Motor neuron (in vitro differentiated cells): ENCODE measurements around the gene PCSK6. TPM values are rescaled to one million over a fixed set of nuclear protein-coding genes. Genes with fewer than 3 reads are reported as not detected.

Experiments
- ATAC-seq, 8 experiments: fragments of 200-7000 bp; cut with Tn5 transposase; replicated peaks in 6 of 8; 2 replicates each; pipeline ENCODE4 v1.8.0; 2021; ENCODE audit warnings: mild to moderate bottlenecking in 8 of 8, moderate library complexity in 8 of 8
- H3K27ac ChIP-seq, 2 donors: fragments of 250-450 bp; sonication (Bioruptor Pico); 2 replicates each; pipeline ENCODE4 v1.9.0; 2021; ENCODE audit warnings: antibody characterized with exemption in 2 of 2, mild to moderate bottlenecking in 2 of 2, moderate library complexity in 1 of 2
- H3K4me1 ChIP-seq, 2 donors: fragments of 250-450 bp; sonication (Bioruptor Pico); replicated peaks in 1 of 2; 2 replicates each; pipeline ENCODE4 v1.6.1; 2021; ENCODE audit warnings: antibody characterized with exemption in 2 of 2, mild to moderate bottlenecking in 2 of 2, moderate library complexity in 1 of 2
- H3K4me3 ChIP-seq, 5 donors: fragments of 250-450 bp; sonication (Bioruptor Pico); 2 replicates each; pipeline ENCODE4 v1.9.0; 2021; ENCODE audit warnings: antibody characterized with exemption in 5 of 5, mild to moderate bottlenecking in 5 of 5, moderate library complexity in 4 of 5
- WGBS, 10 experiments: fragments of 450-650 bp; shearing (Covaris generic); methylation state at CpG; one replicate each; pipeline ENCODE4 v1.0.0; 2022; 5-methylcytosine and 5-hydroxymethylcytosine counted together
- in situ Hi-C, 9 experiments: fragments of 400-800 bp; cut with MboI; loops; one replicate each; pipeline ENCODE4 v1.15.0; 2021; ENCODE audit warnings: low sequenced_read_pairs in 9 of 9, low pct_unique_long_range_greater_than_20kb in 2 of 9; ENCODE audit not compliant: unreplicated experiment in 9 of 9
- total RNA-seq, 8 experiments: library from RNA; unstranded; fragments of 300-600 nt; gene quantifications; 2 replicates each; pipeline versions ENCODE4 v1.2.3 to v1.2.4, GENCODE V29; 2022

PCSK6 gene
- total RNA-seq, 8 experiments from 2014 or later: 1.5 to 9.9 (median 3.7) TPM

GRCh38 chr15:101323793-101324523 is 165.5 kb downstream of the PCSK6 start:
- Histone ChIP-seq H3K27ac (no peak overlapping the region), H3K4me3 (no peak overlapping the region), H3K4me1 (peaks cover 0 to 6% of the 10 kb centered on the region in 2 donors)
- in situ Hi-C loops: loop anchor here in 1 of 9 experiments (25.0 kb wide), 1 partner anchor 163 kb away; the partner anchor contains the start of gene PCSK6
- ATAC-seq: no peak
- WGBS, 10 experiments: 27 to 100% (median 86%) methylated on average over 1 to 8 of the region's 21 CpGs; no CpG with 5 or more reads in 2 of the 10 experiments

GRCh38 chr15:101322854-101323477 is 166.5 kb downstream of the PCSK6 start:
- H3K4me3 ChIP-seq: no peak overlapping the region
- no peak for ATAC-seq
- peaks cover 0 to 10% of the 10 kb centered on the region in 2 donors for H3K4me1 ChIP-seq
- in situ Hi-C loops: loop anchor here in 1 of 9 experiments (25.0 kb wide), 1 partner anchor 164 kb away; the partner anchor contains the start of gene PCSK6
- no peak overlapping the region for H3K27ac ChIP-seq
- 60 to 100% (median 93%) methylated on average over 1 to 7 of the region's 17 CpGs; no CpG with 5 or more reads in 4 of the 10 experiments for WGBS, 10 experiments

GRCh38 chr15:101322016-101322695 is 167.4 kb downstream of the PCSK6 start:
- 50 to 95% (median 82%) methylated on average over 2 to 20 of the region's 21 CpGs for WGBS, 10 experiments
- H3K27ac ChIP-seq: no peak overlapping the region
- H3K4me1 ChIP-seq: peaks cover 0 to 10% of the 10 kb centered on the region in 2 donors
- ATAC-seq: no peak
- no peak overlapping the region for H3K4me3 ChIP-seq
- in situ Hi-C loops: loop anchor here in 1 of 9 experiments (25.0 kb wide), 1 partner anchor 165 kb away; the partner anchor contains the start of gene PCSK6

GRCh38 chr15:101320501-101321052 is 168.9 kb downstream of the PCSK6 start:
- 20 to 68% (median 50%) methylated on average over 2 to 14 of the region's 21 CpGs; no CpG with 5 or more reads in 4 of the 10 experiments for WGBS, 10 experiments
- peak in 1 of 8 experiments; percentile 88 for ATAC-seq
- in situ Hi-C loops: loop anchor here in 1 of 9 experiments (25.0 kb wide), 1 partner anchor 167 kb away; the partner anchor contains the start of gene PCSK6
- Histone ChIP-seq H3K27ac (no peak overlapping the region), H3K4me1 (peaks cover 0 to 10% of the 10 kb centered on the region in 2 donors), H3K4me3 (no peak overlapping the region)

GRCh38 chr15:101318839-101319238 is 170.7 kb downstream of the PCSK6 start:
- H3K4me3 ChIP-seq: no peak overlapping the region
- peaks cover 0 to 10% of the 10 kb centered on the region in 2 donors for H3K4me1 ChIP-seq
- ATAC-seq: no peak
- H3K27ac ChIP-seq: no peak overlapping the region
- 8 to 53% (median 42%) methylated on average over 2 to 7 of the region's 7 CpGs; no CpG with 5 or more reads in 6 of the 10 experiments for WGBS, 10 experiments
- in situ Hi-C loops: loop anchor here in 1 of 9 experiments (25.0 kb wide), 1 partner anchor 168 kb away; the partner anchor contains the start of gene PCSK6

GRCh38 chr15:101318147-101318819 is 171.2 kb downstream of the PCSK6 start:
- no peak for ATAC-seq
- 36 to 95% (median 71%) methylated on average over 4 to 15 of the region's 20 CpGs; no CpG with 5 or more reads in 3 of the 10 experiments for WGBS, 10 experiments
- Histone ChIP-seq H3K27ac (no peak overlapping the region), H3K4me1 (peaks cover 0 to 10% of the 10 kb centered on the region in 2 donors), H3K4me3 (no peak overlapping the region)
- in situ Hi-C loops: loop anchor here in 1 of 9 experiments (25.0 kb wide), 1 partner anchor 169 kb away; the partner anchor contains the start of gene PCSK6

GRCh38 chr15:101317336-101317872 is 172.1 kb downstream of the PCSK6 start:
- ATAC-seq: no peak
- H3K4me1 ChIP-seq: peaks cover 0 to 10% of the 10 kb centered on the region in 2 donors
- in situ Hi-C loops: loop anchor here in 1 of 9 experiments (25.0 kb wide), 1 partner anchor 170 kb away; the partner anchor contains the start of gene PCSK6
- H3K4me3 ChIP-seq: no peak overlapping the region
- 45 to 96% (median 80%) methylated on average over 3 to 6 of the region's 6 CpGs; no CpG with 5 or more reads in 1 of the 10 experiments for WGBS, 10 experiments
- H3K27ac ChIP-seq: no peak overlapping the region

GRCh38 chr15:101316529-101316928 is 173.0 kb downstream of the PCSK6 start:
- in situ Hi-C loops: loop anchor here in 1 of 9 experiments (25.0 kb wide), 1 partner anchor 171 kb away; the partner anchor contains the start of gene PCSK6
- Histone ChIP-seq H3K4me3 (no peak overlapping the region), H3K27ac (no peak overlapping the region), H3K4me1 (peaks cover 0 to 10% of the 10 kb centered on the region in 2 donors)
- no peak for ATAC-seq
- 43 to 72% (median 51%) methylated on average over 1 to 5 of the region's 5 CpGs; no CpG with 5 or more reads in 3 of the 10 experiments for WGBS, 10 experiments

- no peak overlapping the region for H3K4me3 ChIP-seq
- H3K27ac ChIP-seq: no peak overlapping the region
- H3K4me1 ChIP-seq: peaks cover 0 to 10% of the 10 kb centered on the region in 2 donors
- 17 to 100% (median 100%) methylated on average over 1 of the region's 10 CpGs; no CpG with 5 or more reads in 7 of the 10 experiments for WGBS, 10 experiments
- in situ Hi-C loops: loop anchor here in 1 of 9 experiments (25.0 kb wide), 1 partner anchor 172 kb away; the partner anchor contains the start of gene PCSK6
- ATAC-seq: no peak
These were observed 173.8 kb downstream of the PCSK6 start for GRCh38 chr15:101315736-101316135.

- whole genome bisulfite sequencing, 10 experiments: 17 to 100% (median 86%) methylated on average over 1 to 8 of the region's 19 CpGs; no CpG with 5 or more reads in 4 of the 10 experiments
- in situ Hi-C loops: loop anchor here in 1 of 9 experiments (25.0 kb wide), 1 partner anchor 173 kb away; the partner anchor contains the start of gene PCSK6
- Histone ChIP-seq H3K4me1 (peaks cover 0 to 10% of the 10 kb centered on the region in 2 donors), H3K4me3 (no peak overlapping the region), H3K27ac (no peak overlapping the region)
- ATAC-seq: no peak
These were observed 175.0 kb downstream of the PCSK6 start for GRCh38 chr15:101314336-101315125.
